HT-29 (cell line): ENCODE results near the gene DEDD. TPM values are rescaled to one million over a fixed set of nuclear protein-coding genes. Genes with fewer than 3 reads are reported as not detected.
A peak's percentile ranks its signal among the peaks of the same experiment; 100 is the strongest.

Experiments
- DNase-seq: peaks from one replicate; pipeline ENCODE4 v3.0.0-alpha.2; 2015; ENCODE audit warnings: low spot score
- total RNA-seq: library from RNA; depleted of rRNA; stranded (reverse); fragments of >200 nt; shearing (Covaris generic); gene quantifications from 2 replicates; pipeline ENCODE4 v1.2.3, GENCODE V29; 2014

Gene DEDD
- total RNA-seq, 1 experiment from 2014 or later, result 40.8 TPM

GRCh38 chr1:161163793-161164192, 31.3 kb upstream of the DEDD start:
- DNase-seq, result no peak

GRCh38 chr1:161162806-161163205, 30.3 kb upstream of the DEDD start:
- no peak for DNase-seq

- DNase-seq, result no peak
Measured at GRCh38 chr1:161162052-161162451, 29.6 kb upstream of the DEDD start.

GRCh38 chr1:161161652-161162051, 29.2 kb upstream of the DEDD start:
- no peak for DNase-seq

- DNase-seq, result no peak
Measured at GRCh38 chr1:161160671-161161145, 28.2 kb upstream of the DEDD start.

GRCh38 chr1:161159913-161160243, 27.4 kb upstream of the DEDD start:
- peak; percentile 29 for DNase-seq

- peak; percentile 95 for DNase-seq
Measured at GRCh38 chr1:161159087-161159912, 26.8 kb upstream of the DEDD start, which contains the start of gene USP21. TSS of gene USP21 (plus strand) at chr1:161159500. CDS start at chr1:161160641, 1,141 bp downstream.

- DNase-seq, result no peak
Measured at GRCh38 chr1:161158316-161159010, 26.0 kb upstream of the DEDD start.

GRCh38 chr1:161157867-161158266, 25.4 kb upstream of the DEDD start:
- DNase-seq, result no peak

- peak; percentile 92 for DNase-seq
Measured at GRCh38 chr1:161153682-161154337, 21.3 kb upstream of the DEDD start, which contains the start of gene UFC1. TSS of gene UFC1 (plus strand) at chr1:161153978. CDS start at chr1:161153998, 20 bp downstream.

- no peak for DNase-seq
Measured at GRCh38 chr1:161153176-161153575, 20.7 kb upstream of the DEDD start.

GRCh38 chr1:161145832-161146231, 13.4 kb upstream of the DEDD start:
- DNase-seq, result no peak

- no peak for DNase-seq
Measured at GRCh38 chr1:161140755-161141400, 8.4 kb upstream of the DEDD start.

- DNase-seq, result peak; percentile 77
Measured at GRCh38 chr1:161139766-161140165, 7.3 kb upstream of the DEDD start.

GRCh38 chr1:161138431-161138830, 6.0 kb upstream of the DEDD start:
- no peak for DNase-seq

GRCh38 chr1:161137881-161138280, 5.4 kb upstream of the DEDD start:
- DNase-seq, result no peak

GRCh38 chr1:161133220-161133740, 813 bp upstream of the DEDD start:
- no peak for DNase-seq

- DNase-seq, result peak; percentile 15
Measured at GRCh38 chr1:161131523-161132409, 701 bp downstream of the DEDD start.

GRCh38 chr1:161130266-161130665, 2.2 kb downstream of the DEDD start:
- no peak for DNase-seq
